GM23338 (cell line): ENCODE results near the gene RNU6-7. TPM values are rescaled to one million over a fixed set of nuclear protein-coding genes. Genes with fewer than 3 reads are reported as not detected.

Experiments
- ATAC-seq: fragments of 200-7000 bp; cut with Tn5 transposase; 3 replicates; pipeline ENCODE4 v1.9.1; 2020
- DNase-seq: peaks from one replicate; pipeline ENCODE4 v3.0.0-alpha.2; 2015; ENCODE audit warnings: low spot score
- H2AFZ ChIP-seq: fragments of 200-600 bp; sonication (generic); 2 replicates; pipeline ENCODE4 v1.8.0; 2016; ENCODE audit warnings: antibody characterized with exemption, mild to moderate bottlenecking, moderate library complexity
- H3F3A ChIP-seq: fragments of 200-600 bp; sonication (generic); replicated peaks from 2 replicates; pipeline ENCODE4 v1.8.0; 2017; ENCODE audit warnings: antibody characterized with exemption, mixed run types, low read depth
- H3K27ac ChIP-seq: fragments of 200-600 bp; sonication (generic); 2 replicates; pipeline ENCODE4 v1.6.1; 2016; ENCODE audit warnings: low read depth
- H3K27me3 ChIP-seq: fragments of 200-600 bp; sonication (generic); 2 replicates; pipeline ENCODE4 v1.8.0; 2016; ENCODE audit warnings: mild to moderate bottlenecking, mixed run types, moderate library complexity; ENCODE audit not compliant: insufficient read depth
- H3K36me3 ChIP-seq: fragments of 200-600 bp; sonication (generic); 2 replicates; pipeline ENCODE4 v1.8.0; 2016; ENCODE audit warnings: mild to moderate bottlenecking; ENCODE audit not compliant: insufficient read depth
- H3K4me1 ChIP-seq: fragments of 200-600 bp; sonication (generic); 2 replicates; pipeline ENCODE4 v1.8.0; 2016; ENCODE audit warnings: mild to moderate bottlenecking, moderate library complexity; ENCODE audit not compliant: insufficient read depth
- H3K4me2 ChIP-seq: fragments of 200-600 bp; sonication (generic); 2 replicates; pipeline ENCODE4 v1.7.1; 2017; ENCODE audit warnings: mixed run types
- H3K4me3 ChIP-seq: fragments of 200-600 bp; sonication (generic); 2 replicates; pipeline ENCODE4 v1.6.1; 2016; ENCODE audit warnings: mixed run types
- H3K79me2 ChIP-seq: fragments of 200-600 bp; sonication (generic); replicated peaks from 2 replicates; pipeline ENCODE4 v1.8.0; 2017; ENCODE audit warnings: mild to moderate bottlenecking; ENCODE audit not compliant: insufficient read depth
- H3K9me2 ChIP-seq: fragments of 200-600 bp; sonication (generic); 2 replicates; pipeline ENCODE4 v1.8.0; 2017; ENCODE audit not compliant: insufficient read depth
- H4K20me1 ChIP-seq: fragments of 200-600 bp; sonication (generic); replicated peaks from 2 replicates; pipeline ENCODE4 v1.8.0; 2017; ENCODE audit warnings: mild to moderate bottlenecking; ENCODE audit not compliant: insufficient read depth
- H3K27ac Mint-ChIP-seq: 2 replicates; pipeline ENCODE4 v1.8.0; 2020; ENCODE audit warnings: inconsistent platforms, mild to moderate bottlenecking, moderate library complexity, mixed read lengths
- H3K27me3 Mint-ChIP-seq: 3 replicates; pipeline ENCODE4 v1.8.0; 2022; ENCODE audit warnings: low read depth, mild to moderate bottlenecking, moderate library complexity, mixed read lengths, inconsistent platforms; ENCODE audit not compliant: insufficient read depth, poor library complexity
- H3K36me3 Mint-ChIP-seq: 3 replicates; pipeline ENCODE4 v1.8.0; 2021; ENCODE audit warnings: low read depth, mild to moderate bottlenecking, inconsistent platforms, moderate library complexity, mixed read lengths
- H3K4me1 Mint-ChIP-seq: 3 replicates; pipeline ENCODE4 v1.8.0; 2020; ENCODE audit warnings: mild to moderate bottlenecking, inconsistent platforms, mixed read lengths
- H3K4me3 Mint-ChIP-seq: 3 replicates; pipeline ENCODE4 v1.8.0; 2021; ENCODE audit warnings: moderate library complexity, mild to moderate bottlenecking, inconsistent platforms, mixed read lengths
- H3K9me3 Mint-ChIP-seq: 3 replicates; pipeline ENCODE4 v1.8.0; 2020; ENCODE audit warnings: moderate library complexity, mild to moderate bottlenecking, inconsistent platforms, mixed read lengths
- CREB1 ChIP-seq: fragments of 250-450 bp; sonication (Bioruptor Pico); IDR thresholded peaks from 2 replicates; pipeline ENCODE4 v1.5.0; 2020; ENCODE audit warnings: low read depth, mild to moderate bottlenecking, moderate library complexity
- CTCF ChIP-seq, 2 experiments: fragments of 200-600 bp in 1 of 2; sonication (generic) in 1 of 2; conservative IDR thresholded peaks; 2 replicates each; pipeline versions ENCODE4 v1.5.1 to v1.6.1; 2016 to 2017; ENCODE audit warnings: antibody characterized with exemption in 2 of 2, low read depth in 2 of 2, mild to moderate bottlenecking in 2 of 2, moderate library complexity in 1 of 2
- EZH2phosphoT487 ChIP-seq: fragments of 200-600 bp; sonication (generic); IDR thresholded peaks from one replicate; pipeline ENCODE4 v1.8.1; 2018; ENCODE audit warnings: antibody characterized with exemption; ENCODE audit not compliant: unreplicated experiment
- JUNB ChIP-seq: IDR thresholded peaks from one replicate; pipeline ENCODE4 v1.6.1; 2016; ENCODE audit warnings: antibody characterized with exemption; ENCODE audit not compliant: unreplicated experiment
- NANOG ChIP-seq: IDR thresholded peaks from 2 replicates; pipeline ENCODE4 v1.6.1; 2016; ENCODE audit warnings: antibody characterized with exemption, borderline replicate concordance
- POLR2AphosphoS5 ChIP-seq: IDR thresholded peaks from 2 replicates; pipeline ENCODE4 v1.6.1; 2016; ENCODE audit warnings: antibody characterized with exemption, low read depth
- STAT1 ChIP-seq: IDR thresholded peaks from one replicate; pipeline ENCODE4 v1.6.1; 2016; ENCODE audit warnings: antibody characterized with exemption; ENCODE audit not compliant: unreplicated experiment
- polyA plus RNA-seq: library from polyadenylated mRNA; unstranded; fragments of >200 nt; fragmentation: Nextera tagmentation; extraction: Ambion mirVana; gene quantifications from 2 replicates; pipeline ENCODE4 v1.2.1, GENCODE V29; 2016
- total RNA-seq: library from RNA; depleted of rRNA; stranded (reverse); fragments of >200 nt; shearing (Covaris generic); gene quantifications from 2 replicates; pipeline ENCODE4 v1.2.3, GENCODE V29; 2014
- TF ChIP-seq, protein P1 (sequence below): fragments of 250-450 bp; sonication (Bioruptor Pico); IDR thresholded peaks from 2 replicates; pipeline ENCODE4 v1.5.0; 2020; ENCODE audit warnings: mild to moderate bottlenecking, moderate library complexity
- TF ChIP-seq, protein P2 (sequence below): IDR thresholded peaks from 2 replicates; pipeline ENCODE4 v1.6.1; 2016; ENCODE audit warnings: antibody characterized with exemption

The RNU6-7 gene
- total and polyA plus RNA-seq, 2 experiments from 2014 or later, result 39.1 TPM; not detected in 1

DNA sequence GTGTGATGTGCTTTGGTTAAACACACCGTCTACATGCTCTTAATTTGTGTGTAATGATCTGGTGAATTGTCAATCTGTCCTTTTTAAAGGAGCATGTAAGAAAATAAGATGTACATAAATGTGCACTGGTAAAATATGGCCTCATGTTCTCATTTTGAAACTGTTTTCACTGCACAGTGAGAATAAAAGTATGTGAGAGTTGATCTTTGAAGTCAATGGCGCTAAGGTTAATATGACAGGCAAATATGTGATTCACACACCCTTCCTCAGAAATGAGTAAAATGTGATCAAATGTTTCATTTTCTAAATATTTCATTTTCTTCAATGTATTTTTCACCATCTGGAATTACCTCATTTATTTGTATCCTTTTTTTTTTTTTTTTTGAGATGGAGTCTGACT is 8.3 kb upstream of the RNU6-7 start (continued):
- TF ChIP-seq, protein P1, sequence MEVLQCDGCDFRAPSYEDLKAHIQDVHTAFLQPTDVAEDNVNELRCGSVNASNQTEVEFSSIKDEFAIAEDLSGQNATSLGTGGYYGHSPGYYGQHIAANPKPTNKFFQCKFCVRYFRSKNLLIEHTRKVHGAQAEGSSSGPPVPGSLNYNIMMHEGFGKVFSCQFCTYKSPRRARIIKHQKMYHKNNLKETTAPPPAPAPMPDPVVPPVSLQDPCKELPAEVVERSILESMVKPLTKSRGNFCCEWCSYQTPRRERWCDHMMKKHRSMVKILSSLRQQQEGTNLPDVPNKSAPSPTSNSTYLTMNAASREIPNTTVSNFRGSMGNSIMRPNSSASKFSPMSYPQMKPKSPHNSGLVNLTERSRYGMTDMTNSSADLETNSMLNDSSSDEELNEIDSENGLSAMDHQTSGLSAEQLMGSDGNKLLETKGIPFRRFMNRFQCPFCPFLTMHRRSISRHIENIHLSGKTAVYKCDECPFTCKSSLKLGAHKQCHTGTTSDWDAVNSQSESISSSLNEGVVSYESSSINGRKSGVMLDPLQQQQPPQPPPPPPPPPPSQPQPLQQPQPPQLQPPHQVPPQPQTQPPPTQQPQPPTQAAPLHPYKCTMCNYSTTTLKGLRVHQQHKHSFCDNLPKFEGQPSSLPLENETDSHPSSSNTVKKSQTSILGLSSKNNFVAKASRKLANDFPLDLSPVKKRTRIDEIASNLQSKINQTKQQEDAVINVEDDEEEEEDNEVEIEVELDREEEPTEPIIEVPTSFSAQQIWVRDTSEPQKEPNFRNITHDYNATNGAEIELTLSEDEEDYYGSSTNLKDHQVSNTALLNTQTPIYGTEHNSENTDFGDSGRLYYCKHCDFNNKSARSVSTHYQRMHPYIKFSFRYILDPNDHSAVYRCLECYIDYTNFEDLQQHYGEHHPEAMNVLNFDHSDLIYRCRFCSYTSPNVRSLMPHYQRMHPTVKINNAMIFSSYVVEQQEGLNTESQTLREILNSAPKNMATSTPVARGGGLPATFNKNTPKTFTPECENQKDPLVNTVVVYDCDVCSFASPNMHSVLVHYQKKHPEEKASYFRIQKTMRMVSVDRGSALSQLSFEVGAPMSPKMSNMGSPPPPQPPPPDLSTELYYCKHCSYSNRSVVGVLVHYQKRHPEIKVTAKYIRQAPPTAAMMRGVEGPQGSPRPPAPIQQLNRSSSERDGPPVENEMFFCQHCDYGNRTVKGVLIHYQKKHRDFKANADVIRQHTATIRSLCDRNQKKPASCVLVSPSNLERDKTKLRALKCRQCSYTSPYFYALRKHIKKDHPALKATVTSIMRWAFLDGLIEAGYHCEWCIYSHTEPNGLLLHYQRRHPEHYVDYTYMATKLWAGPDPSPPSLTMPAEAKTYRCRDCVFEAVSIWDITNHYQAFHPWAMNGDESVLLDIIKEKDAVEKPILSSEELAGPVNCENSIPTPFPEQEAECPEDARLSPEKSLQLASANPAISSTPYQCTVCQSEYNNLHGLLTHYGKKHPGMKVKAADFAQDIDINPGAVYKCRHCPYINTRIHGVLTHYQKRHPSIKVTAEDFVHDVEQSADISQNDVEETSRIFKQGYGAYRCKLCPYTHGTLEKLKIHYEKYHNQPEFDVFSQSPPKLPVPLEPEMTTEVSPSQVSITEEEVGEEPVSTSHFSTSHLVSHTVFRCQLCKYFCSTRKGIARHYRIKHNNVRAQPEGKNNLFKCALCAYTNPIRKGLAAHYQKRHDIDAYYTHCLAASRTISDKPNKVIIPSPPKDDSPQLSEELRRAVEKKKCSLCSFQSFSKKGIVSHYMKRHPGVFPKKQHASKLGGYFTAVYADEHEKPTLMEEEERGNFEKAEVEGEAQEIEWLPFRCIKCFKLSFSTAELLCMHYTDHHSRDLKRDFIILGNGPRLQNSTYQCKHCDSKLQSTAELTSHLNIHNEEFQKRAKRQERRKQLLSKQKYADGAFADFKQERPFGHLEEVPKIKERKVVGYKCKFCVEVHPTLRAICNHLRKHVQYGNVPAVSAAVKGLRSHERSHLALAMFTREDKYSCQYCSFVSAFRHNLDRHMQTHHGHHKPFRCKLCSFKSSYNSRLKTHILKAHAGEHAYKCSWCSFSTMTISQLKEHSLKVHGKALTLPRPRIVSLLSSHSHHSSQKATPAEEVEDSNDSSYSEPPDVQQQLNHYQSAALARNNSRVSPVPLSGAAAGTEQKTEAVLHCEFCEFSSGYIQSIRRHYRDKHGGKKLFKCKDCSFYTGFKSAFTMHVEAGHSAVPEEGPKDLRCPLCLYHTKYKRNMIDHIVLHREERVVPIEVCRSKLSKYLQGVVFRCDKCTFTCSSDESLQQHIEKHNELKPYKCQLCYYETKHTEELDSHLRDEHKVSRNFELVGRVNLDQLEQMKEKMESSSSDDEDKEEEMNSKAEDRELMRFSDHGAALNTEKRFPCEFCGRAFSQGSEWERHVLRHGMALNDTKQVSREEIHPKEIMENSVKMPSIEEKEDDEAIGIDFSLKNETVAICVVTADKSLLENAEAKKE (CRISPR knock-in tag), result no peak
- TF ChIP-seq EZH2phosphoT487, result no peak

DNA sequence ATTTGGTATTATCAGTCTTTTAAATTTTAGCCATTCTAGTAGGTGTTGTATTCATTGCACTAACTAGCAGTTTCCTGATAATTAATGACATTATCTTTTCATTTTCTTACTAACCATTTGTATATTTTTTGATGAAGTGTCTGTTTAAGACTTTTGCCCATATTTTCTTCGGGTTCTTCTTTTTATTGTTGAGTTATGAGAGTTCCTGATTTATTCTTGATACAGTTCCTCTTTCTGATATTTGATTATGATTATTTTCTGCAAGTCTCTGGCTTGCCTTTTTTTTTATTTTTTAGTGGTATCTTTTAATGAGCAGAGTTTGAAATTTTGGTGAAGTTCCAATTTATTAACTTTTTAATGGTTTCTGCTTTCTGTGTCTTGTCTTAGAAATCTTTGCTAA is 6.2 kb upstream of the RNU6-7 start:
- DNase-seq (no peak), ATAC-seq (no peak)
- no peaks in the 10 kb centered on the region for H3K27me3 ChIP-seq
- H3K36me3 Mint-ChIP-seq, result no peaks in the 10 kb centered on the region
- no peaks in the 10 kb centered on the region for H3K9me2 ChIP-seq
- no peaks in the 10 kb centered on the region for H3K27me3 Mint-ChIP-seq
- H3K4me1 Mint-ChIP-seq, result no peaks in the 10 kb centered on the region; the same call in 2 of the 3 replicates
- H3K27ac ChIP-seq, result no peak overlapping the region
- H3K36me3 ChIP-seq, result no peaks in the 10 kb centered on the region
- no peaks in the 10 kb centered on the region for H3K79me2 ChIP-seq
- H3K4me3 ChIP-seq, result no peak overlapping the region
- H3K4me2 ChIP-seq, result no peak overlapping the region
- H3K27ac Mint-ChIP-seq, result no peak overlapping the region
- H3K4me1 ChIP-seq, result no peaks in the 10 kb centered on the region
- H3F3A ChIP-seq, result no peaks in the 10 kb centered on the region
- no peak overlapping the region for H2AFZ ChIP-seq
- H3K9me3 Mint-ChIP-seq, result no peaks in the 10 kb centered on the region
- H4K20me1 ChIP-seq, result no peaks in the 10 kb centered on the region
- no peak overlapping the region for H3K4me3 Mint-ChIP-seq
- TF ChIP-seq CREB1, result no peak
- no peak for TF ChIP-seq NANOG
- TF ChIP-seq JUNB, result no peak
- TF ChIP-seq EZH2phosphoT487, result no peak
- TF ChIP-seq POLR2AphosphoS5, result no peak
- TF ChIP-seq, protein P2, sequence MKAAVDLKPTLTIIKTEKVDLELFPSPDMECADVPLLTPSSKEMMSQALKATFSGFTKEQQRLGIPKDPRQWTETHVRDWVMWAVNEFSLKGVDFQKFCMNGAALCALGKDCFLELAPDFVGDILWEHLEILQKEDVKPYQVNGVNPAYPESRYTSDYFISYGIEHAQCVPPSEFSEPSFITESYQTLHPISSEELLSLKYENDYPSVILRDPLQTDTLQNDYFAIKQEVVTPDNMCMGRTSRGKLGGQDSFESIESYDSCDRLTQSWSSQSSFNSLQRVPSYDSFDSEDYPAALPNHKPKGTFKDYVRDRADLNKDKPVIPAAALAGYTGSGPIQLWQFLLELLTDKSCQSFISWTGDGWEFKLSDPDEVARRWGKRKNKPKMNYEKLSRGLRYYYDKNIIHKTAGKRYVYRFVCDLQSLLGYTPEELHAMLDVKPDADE, result no peak
- no peak for TF ChIP-seq CTCF (conservative IDR thresholded peaks at IDR 0.05; ENCODE audit: low read depth in 2 of 2)
- no peak for TF ChIP-seq STAT1
